CD4-positive, alpha-beta T cell (primary cell): Measurements from ENCODE around the gene KLHL35. TPM values are rescaled to one million over a fixed set of nuclear protein-coding genes. Genes with fewer than 3 reads are reported as not detected.
A peak's percentile ranks its signal among the peaks of the same experiment; 100 is the strongest.

Experiments used
- ATAC-seq: fragments of 200-7000 bp; cut with Tn5 transposase; one replicate; pipeline ENCODE4 v1.10.0; 2022; ENCODE audit warnings: mild to moderate bottlenecking; ENCODE audit not compliant: poor library complexity
- CTCF ChIA-PET: fragments of 350-600 bp; sonication (Branson Sonifier 250); formaldehyde crosslinking; loops from one replicate; lab custom pipeline; 2021; ENCODE audit warnings: antibody characterized with exemption, inconsistent platforms; lab: Charles Lee
- POLR2A ChIA-PET: fragments of 350-600 bp; sonication (Branson Sonifier 250); formaldehyde crosslinking; loops from one replicate; lab custom pipeline; 2021; ENCODE audit warnings: antibody characterized with exemption, inconsistent platforms; lab: Charles Lee
- DNase-seq, 14 experiments: peaks; one replicate each; pipeline ENCODE4 v3.0.0-alpha.2; 2013 to 2020; ENCODE audit warnings: mixed read lengths in 2 of 14
- H3K27ac ChIP-seq, 2 donors: one replicate each; pipeline versions ENCODE4 v1.5.1 to v1.7.0; 2013; ENCODE audit warnings: low read length in 2 of 2, low read depth in 1 of 2, mild to moderate bottlenecking in 1 of 2
- H3K27me3 ChIP-seq, 2 experiments: 1 replicate in 1 of 2; 2 replicates in 1 of 2; pipeline versions ENCODE4 v1.6.1 to v1.7.0; 2013; ENCODE audit warnings: low read length in 2 of 2, control low read depth in 1 of 2, mild to moderate bottlenecking in 1 of 2, moderate library complexity in 1 of 2; ENCODE audit not compliant: insufficient read depth in 2 of 2, control insufficient read depth in 1 of 2
- H3K36me3 ChIP-seq: one replicate; pipeline ENCODE4 v1.6.1; 2013; ENCODE audit warnings: low read length, control low read depth; ENCODE audit not compliant: insufficient read depth
- H3K4me1 ChIP-seq: one replicate; pipeline ENCODE4 v1.6.1; 2013; ENCODE audit warnings: low read length, control low read depth; ENCODE audit not compliant: insufficient read depth
- H3K4me3 ChIP-seq: one replicate; pipeline ENCODE4 v1.5.1; 2013; ENCODE audit warnings: mild to moderate bottlenecking, low read length, moderate library complexity
- H3K9me3 ChIP-seq, 2 experiments: 1 replicate in 1 of 2; 2 replicates in 1 of 2; pipeline versions ENCODE4 v1.6.1 to v1.7.0; 2013; ENCODE audit warnings: low read length in 2 of 2, mild to moderate bottlenecking in 2 of 2, control low read depth in 1 of 2, moderate library complexity in 1 of 2; ENCODE audit not compliant: control insufficient read depth in 1 of 2, insufficient read depth in 1 of 2
- H3K27ac Mint-ChIP-seq: one replicate; pipeline ENCODE4 v1.8.0; 2020; ENCODE audit warnings: mixed read lengths
- H3K27me3 Mint-ChIP-seq: one replicate; pipeline ENCODE4 v1.8.0; 2021; ENCODE audit warnings: mixed read lengths
- H3K36me3 Mint-ChIP-seq: one replicate; pipeline ENCODE4 v1.8.0; 2021; ENCODE audit warnings: low read depth, mixed read lengths
- H3K4me1 Mint-ChIP-seq: one replicate; pipeline ENCODE4 v1.8.0; 2021; ENCODE audit warnings: low read depth, mixed read lengths
- H3K4me3 Mint-ChIP-seq: one replicate; pipeline ENCODE4 v1.8.0; 2020; ENCODE audit warnings: mild to moderate bottlenecking, mixed read lengths
- H3K9me3 Mint-ChIP-seq: one replicate; pipeline ENCODE4 v1.8.0; 2020; ENCODE audit warnings: mixed read lengths
- intact Hi-C, 2 experiments: fragments of 100-400 bp; cut with DNase I in 1 of 2; cut with micrococcal nuclease in 1 of 2; formaldehyde crosslinking; loops; one replicate each; pipeline versions ENCODE4 v1.15.1 to v1.9.0; 2023 to 2025; cut with DNase I, micrococcal nuclease
- polyA plus RNA-seq, 2 donors: library from polyadenylated mRNA; unstranded; fragments of 120-200 nt; gene quantifications; one replicate each; pipeline ENCODE4 v1.2.1, GENCODE V29; 2013
- total RNA-seq, 174 experiments: library from RNA in 2 of 174; stranded (reverse) in 2 of 174; gene quantifications; one replicate each; pipeline ENCODE4 v1.2.3 and lab custom pipeline; 2021 to 2026
- TF ChIP-seq, protein P1 (sequence below): fragments of 200-600 bp; IDR thresholded peaks from one replicate; pipeline ENCODE4 v1.8.0; 2022; ENCODE audit warnings: antibody characterized with exemption, mild to moderate bottlenecking

Gene KLHL35, protein sequence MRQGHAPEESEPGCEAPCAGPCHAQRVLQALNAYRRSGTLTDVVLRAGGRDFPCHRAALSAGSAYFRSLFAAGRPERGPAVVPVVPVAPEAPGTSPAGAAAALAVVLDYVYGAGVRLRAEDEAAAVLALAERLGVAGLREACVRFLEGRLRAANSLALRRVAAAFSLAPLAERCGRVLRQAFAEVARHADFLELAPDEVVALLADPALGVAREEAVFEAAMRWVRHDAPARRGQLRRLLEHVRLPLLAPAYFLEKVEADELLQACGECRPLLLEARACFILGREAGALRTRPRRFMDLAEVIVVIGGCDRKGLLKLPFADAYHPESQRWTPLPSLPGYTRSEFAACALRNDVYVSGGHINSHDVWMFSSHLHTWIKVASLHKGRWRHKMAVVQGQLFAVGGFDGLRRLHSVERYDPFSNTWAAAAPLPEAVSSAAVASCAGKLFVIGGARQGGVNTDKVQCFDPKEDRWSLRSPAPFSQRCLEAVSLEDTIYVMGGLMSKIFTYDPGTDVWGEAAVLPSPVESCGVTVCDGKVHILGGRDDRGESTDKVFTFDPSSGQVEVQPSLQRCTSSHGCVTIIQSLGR
- total RNA-seq (under 1 TPM; 0.33 to 0.81 TPM), total RNA-seq (lab: John Stamatoyannopoulos, UW) (0.11 to 2.1 (median 0.79) reads per million in 172 experiments)
- polyA plus RNA-seq (2013, experiment 1 of 2), result 0.52 TPM
- polyA plus RNA-seq (2013, experiment 2 of 2), result 1.1 TPM

DNA sequence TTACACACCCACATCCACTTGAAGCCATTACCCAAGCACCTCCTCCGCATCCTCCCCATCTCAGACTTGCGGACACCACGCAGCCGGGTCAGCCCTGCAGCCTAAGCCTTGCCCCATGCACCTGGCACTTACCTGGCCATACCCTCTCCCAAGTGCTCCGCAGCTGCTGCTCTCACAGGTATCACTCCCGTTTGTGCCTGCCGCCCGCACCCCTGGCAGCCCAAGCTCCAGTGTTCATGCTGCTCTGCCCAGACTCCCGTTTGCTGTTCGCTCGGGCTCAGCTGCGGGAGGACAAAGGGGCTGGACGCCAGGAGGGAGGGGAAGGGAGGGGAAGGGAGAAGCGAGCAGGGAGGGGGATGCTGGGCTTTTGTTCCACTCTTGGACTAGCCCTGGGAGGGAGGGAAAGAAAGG is at the start of gene KLHL35:
Gene KLHL35 (minus strand): TSS at position 293 of the 411 bp plus-strand sequence. CDS start 2,574 bp downstream, outside the sequence.
- intact Hi-C loops, result loop anchor here in 1 of 2 experiments (5.0 kb wide), 1 partner anchor 36 kb away; the partner anchor contains the start of gene RPS3
- Mint-ChIP-seq H3K4me3 (peak within 1 kb of the TSS; percentile 23), H3K27me3 (peaks cover 52% of the 10 kb centered on the region), H3K9me3 (no peaks in the 10 kb centered on the region), H3K36me3 (peaks cover 5% of the 10 kb centered on the region), H3K4me1 (peaks cover 27% of the 10 kb centered on the region), H3K27ac (no peak within 1 kb of the TSS)
- H3K36me3 ChIP-seq, result no peaks in the 10 kb centered on the region
- ChIA-PET CTCF (no interaction called here), POLR2A (interaction anchor here (1.2 kb wide), 1 partner anchor 10 kb away, joined by 3 read pairs; no protein-coding TSS in a partner anchor)
- no peak within 1 kb of the TSS for H3K4me3 ChIP-seq
- H3K9me3 ChIP-seq, result peaks cover 0 to 15% of the 10 kb centered on the region in 2 experiments
- peaks cover 29% of the 10 kb centered on the region for H3K4me1 ChIP-seq
- no peak within 1 kb of the TSS for H3K27ac ChIP-seq
- DNase-seq (no peak), ATAC-seq (no peak)
- TF ChIP-seq, protein P1, sequence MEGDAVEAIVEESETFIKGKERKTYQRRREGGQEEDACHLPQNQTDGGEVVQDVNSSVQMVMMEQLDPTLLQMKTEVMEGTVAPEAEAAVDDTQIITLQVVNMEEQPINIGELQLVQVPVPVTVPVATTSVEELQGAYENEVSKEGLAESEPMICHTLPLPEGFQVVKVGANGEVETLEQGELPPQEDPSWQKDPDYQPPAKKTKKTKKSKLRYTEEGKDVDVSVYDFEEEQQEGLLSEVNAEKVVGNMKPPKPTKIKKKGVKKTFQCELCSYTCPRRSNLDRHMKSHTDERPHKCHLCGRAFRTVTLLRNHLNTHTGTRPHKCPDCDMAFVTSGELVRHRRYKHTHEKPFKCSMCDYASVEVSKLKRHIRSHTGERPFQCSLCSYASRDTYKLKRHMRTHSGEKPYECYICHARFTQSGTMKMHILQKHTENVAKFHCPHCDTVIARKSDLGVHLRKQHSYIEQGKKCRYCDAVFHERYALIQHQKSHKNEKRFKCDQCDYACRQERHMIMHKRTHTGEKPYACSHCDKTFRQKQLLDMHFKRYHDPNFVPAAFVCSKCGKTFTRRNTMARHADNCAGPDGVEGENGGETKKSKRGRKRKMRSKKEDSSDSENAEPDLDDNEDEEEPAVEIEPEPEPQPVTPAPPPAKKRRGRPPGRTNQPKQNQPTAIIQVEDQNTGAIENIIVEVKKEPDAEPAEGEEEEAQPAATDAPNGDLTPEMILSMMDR, result no peak
- peaks cover 32 to 38% of the 10 kb centered on the region in 2 experiments for H3K27me3 ChIP-seq

DNA sequence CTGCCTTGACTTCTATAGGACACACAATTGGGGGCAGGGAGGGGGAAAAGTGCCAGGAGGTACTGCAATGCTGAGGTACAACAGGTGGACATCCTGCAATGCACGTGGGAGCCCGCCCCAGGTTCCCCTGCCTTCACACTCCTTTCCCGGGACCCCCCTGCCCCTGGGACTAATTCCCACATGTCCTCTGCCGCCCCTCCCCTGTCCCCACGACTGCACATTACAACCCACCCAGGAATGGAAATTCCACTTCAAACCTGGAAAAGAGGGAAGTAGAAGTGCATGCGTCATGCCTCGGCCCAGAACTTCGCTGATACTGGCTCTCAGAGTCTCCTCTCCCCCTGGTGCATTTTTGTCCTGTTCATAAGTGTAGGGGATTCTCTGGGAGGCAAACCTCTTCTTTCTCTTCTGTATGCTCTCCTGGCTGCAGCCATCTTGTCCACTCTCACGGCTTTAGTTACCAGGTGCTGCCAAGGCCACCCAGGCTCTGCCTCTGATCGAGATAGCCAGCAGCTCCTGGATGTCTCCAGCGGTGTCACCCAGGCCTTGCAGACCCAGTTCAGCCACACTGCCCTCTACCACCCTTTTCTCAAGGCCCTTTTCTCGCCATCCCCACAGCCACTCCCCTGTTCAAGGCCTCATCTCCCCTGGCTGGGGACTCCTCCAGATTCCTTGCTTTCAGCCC is 49.1 kb upstream of the KLHL35 start:
- H3K36me3 Mint-ChIP-seq, result no peaks in the 10 kb centered on the region
- no peak for ATAC-seq
- H3K27me3 Mint-ChIP-seq, result no peaks in the 10 kb centered on the region
- peak in 2 of 14 experiments; percentile 31 to 33 for DNase-seq
- Histone ChIP-seq H3K4me1 (peaks cover 1% of the 10 kb centered on the region), H3K36me3 (no peaks in the 10 kb centered on the region), H3K27me3 (no peaks in the 10 kb centered on the region), H3K4me3 (no peak overlapping the region), H3K9me3 (no peaks in the 10 kb centered on the region), H3K27ac (no peak overlapping the region)
- no peaks in the 10 kb centered on the region for H3K4me1 Mint-ChIP-seq
- no peak overlapping the region for H3K27ac Mint-ChIP-seq
- intact Hi-C loops, result no loop called here
- ChIA-PET CTCF (no interaction called here), POLR2A (no interaction called here)
- H3K4me3 Mint-ChIP-seq, result no peak overlapping the region
- no peaks in the 10 kb centered on the region for H3K9me3 Mint-ChIP-seq
- TF ChIP-seq, protein P1, result no peak

DNA sequence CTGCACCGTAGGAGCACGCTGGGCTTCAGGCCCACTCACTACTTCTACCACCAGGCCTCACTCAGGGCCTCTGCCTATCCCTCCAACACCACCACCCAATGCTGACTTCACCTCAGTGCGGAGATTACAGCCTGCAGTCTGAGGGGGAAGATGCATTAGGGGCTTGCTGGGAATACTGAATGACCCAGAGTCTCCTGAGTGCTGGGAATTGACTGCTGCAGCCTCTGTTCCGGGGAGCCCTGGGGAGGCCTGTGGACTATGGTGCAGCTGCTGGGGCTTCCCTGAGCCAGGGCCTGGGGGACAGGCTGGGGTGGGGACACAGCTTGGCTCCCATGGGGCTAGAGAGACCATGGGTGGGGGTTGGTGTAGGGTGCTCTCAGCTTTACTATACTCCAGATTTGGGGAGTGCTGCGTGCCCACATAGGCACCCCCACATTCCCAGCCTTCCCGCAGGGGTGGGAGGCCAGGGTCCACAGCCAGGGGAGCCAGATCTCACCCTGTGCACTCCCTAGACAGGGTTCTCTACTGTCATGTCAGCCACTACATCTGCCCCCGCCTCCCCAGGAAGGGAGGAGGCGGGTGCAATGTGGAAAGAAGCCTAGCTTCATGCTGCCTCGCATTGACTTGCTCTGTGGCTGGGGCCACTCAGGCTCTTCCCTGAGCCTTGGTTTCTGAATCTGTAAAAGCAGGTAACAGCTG is 48.4 kb upstream of the KLHL35 start:
- no peaks in the 10 kb centered on the region for H3K9me3 Mint-ChIP-seq
- H3K4me1 Mint-ChIP-seq, result no peaks in the 10 kb centered on the region
- no peak for DNase-seq
- no peaks in the 10 kb centered on the region for H3K27me3 Mint-ChIP-seq
- no peaks in the 10 kb centered on the region for H3K36me3 Mint-ChIP-seq
- Histone ChIP-seq H3K27me3 (no peaks in the 10 kb centered on the region), H3K4me1 (peaks cover 7% of the 10 kb centered on the region), H3K9me3 (no peaks in the 10 kb centered on the region), H3K4me3 (no peak overlapping the region), H3K27ac (no peak overlapping the region), H3K36me3 (no peaks in the 10 kb centered on the region)
- H3K27ac Mint-ChIP-seq, result no peak overlapping the region
- TF ChIP-seq, protein P1, result no peak
- CTCF ChIA-PET, result no interaction called here
- POLR2A ChIA-PET, result no interaction called here
- intact Hi-C loops, result no loop called here
- no peak overlapping the region for H3K4me3 Mint-ChIP-seq
- no peak for ATAC-seq
